Measurements from ENCODE around the gene TPRG1. TPM values are rescaled to one million over a fixed set of nuclear protein-coding genes. Genes with fewer than 3 reads are reported as not detected.

Gene TPRG1
- total and polyA plus RNA-seq, 9 of the 15 experiments (the other 6 are each of a cell fraction or from before 2014, with no cell fraction given) = 0.01 TPM; not detected in 8

- H3K4me2 ChIP-seq (ENCODE audit: insufficient read depth, low read length) = no peak overlapping the region
- in situ Hi-C loops (cut with MboI) = no loop called here
- no peak overlapping the region for H3K4me3 ChIP-seq
- no peaks in the 10 kb centered on the region for H3K9me1 ChIP-seq (ENCODE audit: control insufficient read depth, insufficient read depth, low read length)
- FAIRE-seq (no peak), DNase-seq (ENCODE audit: extremely low read depth in 1 of 4, low spot score in 3 of 4) (no peak), ATAC-seq (no peak)
- no peak overlapping the region for H2AFZ ChIP-seq (ENCODE audit: low read depth, low read length)
- no TSS peak for BruUV-seq (replicated peaks)
- no peaks in the 10 kb centered on the region for H3K4me1 ChIP-seq (replicated peaks in 1 of 2; ENCODE audit: control insufficient read depth in 2 of 2, insufficient read depth in 2 of 2, low read length in 2 of 2)
- CTCF ChIA-PET (ENCODE audit: low intra/inter-chr PET ratio) = no interaction called here
- no peaks in the 10 kb centered on the region for H3K9me3 ChIP-seq (replicated peaks; ENCODE audit: control insufficient read depth, insufficient read depth, low read depth, low read length)
- H4K20me1 ChIP-seq (replicated peaks; ENCODE audit: control insufficient read depth, insufficient read depth, low read length) = no peaks in the 10 kb centered on the region
- no peaks in the 10 kb centered on the region for H3K79me2 ChIP-seq (ENCODE audit: control insufficient read depth, insufficient read depth, low read length)
- H3K9ac ChIP-seq (ENCODE audit: insufficient read depth in 1 of 2, low read depth in 2 of 2, low read length in 2 of 2) = no peak overlapping the region
- POLR2A ChIA-PET = no interaction called here
- H3K27me3 ChIP-seq (ENCODE audit: control insufficient read depth in 2 of 2, insufficient read depth in 2 of 2, low read length in 2 of 2) = no peaks in the 10 kb centered on the region
- intact Hi-C loops (cut with micrococcal nuclease) = no loop called here
- WGBS (ENCODE audit: insufficient coverage, low coverage, missing lambda C conversion rate) = 3% methylated on average over 8 of the region's 8 CpGs
- H3K27ac ChIP-seq (ENCODE audit: extremely low read depth, low read depth, low read length) = no peak overlapping the region
- no peaks in the 10 kb centered on the region for H3K36me3 ChIP-seq (ENCODE audit: control insufficient read depth, insufficient read depth, low read length)
- TF ChIP-seq MXD1 (CRISPR knock-in tag; IDR thresholded peaks at IDR 0.05; ENCODE audit: borderline replicate concordance, poor library complexity, severe bottlenecking) (no peak), ZBTB2 (IDR thresholded peaks at IDR 0.05) (no peak), ILK (tag; IDR thresholded peaks at IDR 0.05; ENCODE audit: borderline replicate concordance, low read depth) (no peak), KLF6 (CRISPR knock-in tag; IDR thresholded peaks at IDR 0.05; ENCODE audit: borderline replicate concordance) (no peak), MAX (CRISPR knock-in tag; IDR thresholded peaks at IDR 0.05) (no peak), MECOM (CRISPR knock-in tag; IDR thresholded peaks at IDR 0.05) (no peak), ZNF740 (CRISPR knock-in tag; IDR thresholded peaks at IDR 0.05) (no peak), ZNF740 (tag; IDR thresholded peaks at IDR 0.05) (no peak), ZNF277 (CRISPR knock-in tag; IDR thresholded peaks at IDR 0.05; ENCODE audit: borderline replicate concordance) (no peak)
Measured at GRCh38 chr3:189172668-189173419, 1.1 kb downstream of the TPRG1 start.

Data from K562 (cell line).